K562 (cell line): ENCODE results near the gene EFHB. TPM values are rescaled to one million over a fixed set of nuclear protein-coding genes. Genes with fewer than 3 reads are reported as not detected.

Source experiments
- ARID1B ChIP-seq: fragments of 450-650 bp; IDR thresholded peaks from 2 replicates; pipeline ENCODE4 v1.6.1; 2016; ENCODE audit warnings: antibody characterized with exemption, mild to moderate bottlenecking, inconsistent platforms
- CBFA2T3 ChIP-seq: fragments of 450-650 bp; IDR thresholded peaks from 2 replicates; pipeline ENCODE4 v1.6.1; 2017
- CC2D1A ChIP-seq: fragments of 450-650 bp; IDR thresholded peaks from 2 replicates; pipeline ENCODE4 v1.6.1; 2017; ENCODE audit warnings: mild to moderate bottlenecking
- DPF2 ChIP-seq: fragments of 450-650 bp; IDR thresholded peaks from 2 replicates; pipeline ENCODE4 v1.6.1; 2016
- GTF2A2 ChIP-seq: IDR thresholded peaks from 2 replicates; pipeline ENCODE4 v1.6.1; 2016; ENCODE audit warnings: mild to moderate bottlenecking, missing genetic modification characterization, missing compliant biosample characterization
- KLF16 ChIP-seq: IDR thresholded peaks from 2 replicates; pipeline ENCODE4 v1.6.1; 2016; ENCODE audit warnings: antibody characterized with exemption
- MGA ChIP-seq: fragments of 450-650 bp; IDR thresholded peaks from 2 replicates; pipeline ENCODE4 v1.6.1; 2016; ENCODE audit warnings: mild to moderate bottlenecking, moderate library complexity
- MTA2 ChIP-seq: fragments of 450-650 bp; IDR thresholded peaks from 2 replicates; pipeline ENCODE4 v1.6.1; 2016; ENCODE audit warnings: low read depth
- MTA3 ChIP-seq: fragments of 450-650 bp; formaldehyde crosslinking; IDR thresholded peaks from 2 replicates; pipeline ENCODE4 v1.6.1; 2017; ENCODE audit warnings: mild to moderate bottlenecking, borderline replicate concordance
- TRIM24 ChIP-seq, 2 experiments: fragments of 450-650 bp; IDR thresholded peaks; 2 replicates each; pipeline ENCODE4 v1.6.1; 2016
- ZEB2 ChIP-seq: fragments of 450-650 bp; IDR thresholded peaks from 2 replicates; pipeline ENCODE4 v1.6.1; 2016
- ZNF133 ChIP-seq: fragments of 250-450 bp; sonication (Bioruptor Pico); IDR thresholded peaks from 2 replicates; pipeline ENCODE4 v1.4.0; 2020; ENCODE audit warnings: mild to moderate bottlenecking
- ZNF445 ChIP-seq: fragments of 250-450 bp; sonication (Bioruptor Pico); IDR thresholded peaks from 2 replicates; pipeline ENCODE4 v1.4.0; 2020; ENCODE audit warnings: low read depth, mild to moderate bottlenecking, moderate library complexity
- ZNF695 ChIP-seq: fragments of 450-650 bp; formaldehyde crosslinking; IDR thresholded peaks from 2 replicates; pipeline ENCODE4 v1.4.0; 2020; ENCODE audit warnings: mild to moderate bottlenecking, moderate library complexity
- polyA plus RNA-seq, 8 experiments: library from polyadenylated mRNA; depleted of rRNA in 4 of 8; stranded (reverse) in 5 of 8; unstranded in 3 of 8; fragments of >200 nt; fragmentation: Nextera tagmentation in 2 of 8; fragmentation: Illumina TruSeq in 1 of 8; extraction: Ambion mirVana in 2 of 8; extraction: Trizol in 1 of 8; gene quantifications; 2 replicates each; pipeline versions ENCODE4 v1.2.1 to v1.2.3, GENCODE V29; 2011 to 2014; ENCODE audit warnings: inconsistent platforms in 1 of 8, missing spikeins in 1 of 8
- total RNA-seq, 7 experiments: library from RNA; depleted of rRNA in 6 of 7; stranded (reverse); fragments of >200 nt in 6 of 7; fragmentation: Illumina TruSeq in 2 of 7; extraction: Trizol in 2 of 7; gene quantifications; 2 replicates each; pipeline versions ENCODE4 v1.2.1 to v1.2.3, GENCODE V29; 2011 to 2021; ENCODE audit warnings: low replicate concordance in 1 of 7
- TF ChIP-seq, protein P1 (sequence below): fragments of 250-450 bp; sonication (Bioruptor Pico); IDR thresholded peaks from 2 replicates; pipeline ENCODE4 v1.4.0; 2020; ENCODE audit warnings: mild to moderate bottlenecking, moderate library complexity
- TF ChIP-seq, protein P2 (sequence below): fragments of 450-650 bp; formaldehyde crosslinking; IDR thresholded peaks from 2 replicates; pipeline ENCODE4 v1.4.0; 2020; ENCODE audit warnings: mild to moderate bottlenecking

Gene EFHB
- total and polyA plus RNA-seq, 9 of the 15 experiments (the other 6 are each of a cell fraction or from before 2014, with no cell fraction given), result 1.5 to 4.0 (median 1.8) TPM

GRCh38 chr3:19967812-19968211, 33.8 kb upstream of the EFHB start (continued):
- TF ChIP-seq ARID1B (peak; percentile 76), TRIM24 (IDR thresholded peaks at IDR 0.05) (peak in 1 of 2 experiments; percentile 29; a peak in 1 of 4 replicates), CC2D1A (no peak), CBFA2T3 (peak; percentile 80), KLF16 (no peak), GTF2A2 (no peak), MTA2 (peak; percentile 42; the same call in 1 of the 2 replicates), MGA (no peak), MTA3 (no peak), ZNF133 (no peak), ZNF445 (CRISPR knock-in tag) (no peak), ZNF695 (CRISPR knock-in tag) (no peak), DPF2 (peak; percentile 51; the same call in 1 of the 2 replicates), ZEB2 (0 out of 2 replicates have a peak, but pooled peaks have one; percentile 16)
- TF ChIP-seq, protein P1, sequence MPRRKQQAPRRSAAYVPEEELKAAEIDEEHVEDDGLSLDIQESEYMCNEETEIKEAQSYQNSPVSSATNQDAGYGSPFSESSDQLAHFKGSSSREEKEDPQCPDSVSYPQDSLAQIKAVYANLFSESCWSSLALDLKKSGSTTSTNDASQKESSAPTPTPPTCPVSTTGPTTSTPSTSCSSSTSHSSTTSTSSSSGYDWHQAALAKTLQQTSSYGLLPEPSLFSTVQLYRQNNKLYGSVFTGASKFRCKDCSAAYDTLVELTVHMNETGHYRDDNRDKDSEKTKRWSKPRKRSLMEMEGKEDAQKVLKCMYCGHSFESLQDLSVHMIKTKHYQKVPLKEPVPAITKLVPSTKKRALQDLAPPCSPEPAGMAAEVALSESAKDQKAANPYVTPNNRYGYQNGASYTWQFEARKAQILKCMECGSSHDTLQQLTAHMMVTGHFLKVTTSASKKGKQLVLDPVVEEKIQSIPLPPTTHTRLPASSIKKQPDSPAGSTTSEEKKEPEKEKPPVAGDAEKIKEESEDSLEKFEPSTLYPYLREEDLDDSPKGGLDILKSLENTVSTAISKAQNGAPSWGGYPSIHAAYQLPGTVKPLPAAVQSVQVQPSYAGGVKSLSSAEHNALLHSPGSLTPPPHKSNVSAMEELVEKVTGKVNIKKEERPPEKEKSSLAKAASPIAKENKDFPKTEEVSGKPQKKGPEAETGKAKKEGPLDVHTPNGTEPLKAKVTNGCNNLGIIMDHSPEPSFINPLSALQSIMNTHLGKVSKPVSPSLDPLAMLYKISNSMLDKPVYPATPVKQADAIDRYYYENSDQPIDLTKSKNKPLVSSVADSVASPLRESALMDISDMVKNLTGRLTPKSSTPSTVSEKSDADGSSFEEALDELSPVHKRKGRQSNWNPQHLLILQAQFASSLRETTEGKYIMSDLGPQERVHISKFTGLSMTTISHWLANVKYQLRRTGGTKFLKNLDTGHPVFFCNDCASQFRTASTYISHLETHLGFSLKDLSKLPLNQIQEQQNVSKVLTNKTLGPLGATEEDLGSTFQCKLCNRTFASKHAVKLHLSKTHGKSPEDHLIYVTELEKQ (CRISPR knock-in tag), result no peak
- TF ChIP-seq, protein P2, sequence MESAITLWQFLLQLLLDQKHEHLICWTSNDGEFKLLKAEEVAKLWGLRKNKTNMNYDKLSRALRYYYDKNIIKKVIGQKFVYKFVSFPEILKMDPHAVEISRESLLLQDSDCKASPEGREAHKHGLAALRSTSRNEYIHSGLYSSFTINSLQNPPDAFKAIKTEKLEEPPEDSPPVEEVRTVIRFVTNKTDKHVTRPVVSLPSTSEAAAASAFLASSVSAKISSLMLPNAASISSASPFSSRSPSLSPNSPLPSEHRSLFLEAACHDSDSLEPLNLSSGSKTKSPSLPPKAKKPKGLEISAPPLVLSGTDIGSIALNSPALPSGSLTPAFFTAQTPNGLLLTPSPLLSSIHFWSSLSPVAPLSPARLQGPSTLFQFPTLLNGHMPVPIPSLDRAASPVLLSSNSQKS (CRISPR knock-in tag), result no peak
